HepG2 (cell line): ENCODE results near the gene SLC38A3. TPM values are rescaled to one million over a fixed set of nuclear protein-coding genes. Genes with fewer than 3 reads are reported as not detected.
A peak's percentile ranks its signal among the peaks of the same experiment; 100 is the strongest.

Experiments used
- CHD2 ChIP-seq: IDR thresholded peaks from 2 replicates; pipeline ENCODE4 v1.6.1; 2011; ENCODE audit warnings: low read depth, low read length, improper control_type of control experiment
- FOXA1 ChIP-seq, 2 experiments: fragments of 450-650 bp in 1 of 2; sonication (generic) in 1 of 2; formaldehyde crosslinking in 1 of 2; IDR thresholded peaks; 2 replicates each; pipeline versions ENCODE4 v1.4.0 to v1.6.1; 2016 to 2020; ENCODE audit warnings: missing genetic modification reagents in 1 of 2
- FOXK1 ChIP-seq: sonication (generic); formaldehyde crosslinking; IDR thresholded peaks from 2 replicates; pipeline ENCODE4 v1.4.0; 2020; ENCODE audit warnings: low read depth, missing genetic modification reagents, borderline replicate concordance
- HDAC1 ChIP-seq: sonication (generic); formaldehyde crosslinking; IDR thresholded peaks from 2 replicates; pipeline ENCODE4 v1.5.1; 2020; ENCODE audit warnings: mild to moderate bottlenecking, missing genetic modification reagents
- HNRNPLL ChIP-seq: fragments of 200-400 bp; formaldehyde crosslinking; IDR thresholded peaks from 2 replicates; pipeline ENCODE4 v1.6.1; 2017; ENCODE audit warnings: mild to moderate bottlenecking, low read depth, low read length; ENCODE audit not compliant: poor library complexity, severe bottlenecking
- HOXA5 ChIP-seq: sonication (generic); formaldehyde crosslinking; IDR thresholded peaks from 2 replicates; pipeline ENCODE4 v1.4.0; 2020; ENCODE audit warnings: missing genetic modification reagents
- IKZF1 ChIP-seq: fragments of 450-650 bp; IDR thresholded peaks from 2 replicates; pipeline ENCODE4 v1.7.1; 2016
- KMT2A ChIP-seq: sonication (generic); formaldehyde crosslinking; IDR thresholded peaks from 2 replicates; pipeline ENCODE4 v1.4.0; 2020; ENCODE audit warnings: missing genetic modification reagents
- MBNL3 ChIP-seq: fragments of 250-450 bp; sonication (Bioruptor Pico); conservative IDR thresholded peaks from 2 replicates; pipeline ENCODE4 v1.8.0; 2022; ENCODE audit warnings: mild to moderate bottlenecking, inconsistent platforms
- NCOA5 ChIP-seq: sonication (generic); formaldehyde crosslinking; IDR thresholded peaks from 2 replicates; pipeline ENCODE4 v1.4.0; 2020; ENCODE audit warnings: missing genetic modification reagents
- RBFOX2 ChIP-seq: fragments of 200-400 bp; formaldehyde crosslinking; IDR thresholded peaks from 2 replicates; pipeline ENCODE4 v1.6.1; 2017; ENCODE audit warnings: low read depth, mild to moderate bottlenecking, low read length
- SMAD9 ChIP-seq: sonication (generic); formaldehyde crosslinking; IDR thresholded peaks from 2 replicates; pipeline ENCODE4 v1.5.1; 2020; ENCODE audit warnings: mild to moderate bottlenecking, missing genetic modification reagents
- TBX3 ChIP-seq: fragments of 450-650 bp; IDR thresholded peaks from 2 replicates; pipeline ENCODE4 v1.6.1; 2017; ENCODE audit warnings: antibody characterized with exemption, mild to moderate bottlenecking, inconsistent platforms, borderline replicate concordance
- THAP11 ChIP-seq: IDR thresholded peaks from 2 replicates; pipeline ENCODE4 v1.6.1; 2016; ENCODE audit warnings: missing biosample characterization, missing genetic modification reagents
- ZMYM4 ChIP-seq: sonication (generic); formaldehyde crosslinking; IDR thresholded peaks from 2 replicates; pipeline ENCODE4 v1.8.1; 2023; ENCODE audit warnings: mild to moderate bottlenecking, missing genetic modification reagents
- ZNF101 ChIP-seq: sonication (generic); formaldehyde crosslinking; IDR thresholded peaks from 2 replicates; pipeline ENCODE4 v1.4.0; 2020; ENCODE audit warnings: mild to moderate bottlenecking, low read depth, missing genetic modification reagents, borderline replicate concordance
- ZNF12 ChIP-seq: sonication (generic); formaldehyde crosslinking; IDR thresholded peaks from 2 replicates; pipeline ENCODE4 v1.5.0; 2020; ENCODE audit warnings: missing genetic modification reagents
- ZNF260 ChIP-seq: sonication (generic); formaldehyde crosslinking; IDR thresholded peaks from 2 replicates; pipeline ENCODE4 v1.4.0; 2020; ENCODE audit warnings: missing genetic modification reagents, low read depth, mild to moderate bottlenecking, borderline replicate concordance
- ZNF263 ChIP-seq: sonication (generic); formaldehyde crosslinking; IDR thresholded peaks from 2 replicates; pipeline ENCODE4 v1.4.0; 2020; ENCODE audit warnings: missing genetic modification reagents
- ZNF343 ChIP-seq: sonication (generic); formaldehyde crosslinking; IDR thresholded peaks from 2 replicates; pipeline ENCODE4 v1.4.0; 2020; ENCODE audit warnings: mild to moderate bottlenecking, missing genetic modification reagents
- ZNF552 ChIP-seq: sonication (generic); formaldehyde crosslinking; IDR thresholded peaks from 2 replicates; pipeline ENCODE4 v1.9.0; 2022; ENCODE audit warnings: missing genetic modification reagents, mild to moderate bottlenecking, borderline replicate concordance
- ZNF564 ChIP-seq: sonication (generic); formaldehyde crosslinking; IDR thresholded peaks from 2 replicates; pipeline ENCODE4 v1.8.1; 2023; ENCODE audit warnings: mild to moderate bottlenecking, missing genetic modification reagents
- ZNF672 ChIP-seq: sonication (generic); formaldehyde crosslinking; IDR thresholded peaks from 2 replicates; pipeline ENCODE4 v1.8.1; 2022; ENCODE audit warnings: missing genetic modification reagents
- ZNF691 ChIP-seq: sonication (generic); formaldehyde crosslinking; IDR thresholded peaks from 2 replicates; pipeline ENCODE4 v1.4.0; 2020; ENCODE audit warnings: missing genetic modification reagents, low read depth, mild to moderate bottlenecking, borderline replicate concordance
- ZNF780A ChIP-seq: sonication (generic); formaldehyde crosslinking; IDR thresholded peaks from 2 replicates; pipeline ENCODE4 v1.8.0; 2022; ENCODE audit warnings: mild to moderate bottlenecking, missing genetic modification reagents, moderate library complexity
- ZNF841 ChIP-seq: sonication (generic); formaldehyde crosslinking; IDR thresholded peaks from 2 replicates; pipeline ENCODE4 v1.8.1; 2023; ENCODE audit warnings: missing genetic modification reagents, borderline replicate concordance
- ZNF878 ChIP-seq: sonication (generic); formaldehyde crosslinking; IDR thresholded peaks from 2 replicates; pipeline ENCODE4 v1.8.1; 2023; ENCODE audit warnings: mild to moderate bottlenecking, missing genetic modification reagents, moderate library complexity
- ZSCAN20 ChIP-seq: sonication (generic); formaldehyde crosslinking; IDR thresholded peaks from 2 replicates; pipeline ENCODE4 v1.4.0; 2020; ENCODE audit warnings: missing genetic modification reagents, mild to moderate bottlenecking, borderline replicate concordance
- polyA plus RNA-seq, 8 experiments: library from polyadenylated mRNA; depleted of rRNA in 3 of 8; stranded (reverse) in 7 of 8; unstranded in 1 of 8; fragments of >200 nt; fragmentation: Illumina TruSeq in 4 of 8; extraction: Trizol in 4 of 8; gene quantifications; 2 replicates each; pipeline versions ENCODE4 v1.2.1 to v1.2.3, GENCODE V29; 2011 to 2016; ENCODE audit warnings: low read depth in 4 of 8, missing spikeins in 1 of 8, mixed read lengths in 1 of 8; ENCODE audit not compliant: insufficient read depth in 1 of 8
- total RNA-seq, 5 experiments: library from RNA; depleted of rRNA; stranded (reverse); fragments of >200 nt; fragmentation: Illumina TruSeq; extraction: Trizol; gene quantifications; 2 replicates each; pipeline ENCODE4 v1.2.3, GENCODE V29; 2016; ENCODE audit warnings: low read depth in 1 of 5
- TF ChIP-seq, protein P1 (sequence below): sonication (generic); formaldehyde crosslinking; IDR thresholded peaks from 2 replicates; pipeline ENCODE4 v1.9.0; 2022; ENCODE audit warnings: missing genetic modification reagents, mild to moderate bottlenecking, borderline replicate concordance

SLC38A3 gene
- total and polyA plus RNA-seq, 2 of the 13 experiments (the other 11 are each of a cell fraction or from before 2014, with no cell fraction given), result 29.8 to 164 TPM

- TF ChIP-seq FOXK1 (CRISPR knock-in tag) (no peak), IKZF1 (no peak), SMAD9 (no peak), RBFOX2 (peak; percentile 89), ZNF780A (no peak), ZNF672 (CRISPR knock-in tag) (no peak), ZMYM4 (CRISPR knock-in tag) (no peak), ZSCAN20 (CRISPR knock-in tag) (no peak), ZNF691 (CRISPR knock-in tag) (no peak), ZNF263 (CRISPR knock-in tag) (peak; percentile 87), ZNF841 (no peak), ZNF260 (CRISPR knock-in tag) (no peak), NCOA5 (CRISPR knock-in tag) (no peak), FOXA1 (IDR thresholded peaks at IDR 0.05) (no peak), FOXA1 (CRISPR knock-in tag; IDR thresholded peaks at IDR 0.05) (peak; percentile 39; the same call in 1 of the 2 replicates), HNRNPLL (no peak), TBX3 (no peak), ZNF343 (no peak), ZNF878 (CRISPR knock-in tag) (no peak), ZNF564 (peak; percentile 61; the same call in 1 of the 2 replicates), KMT2A (CRISPR knock-in tag) (no peak), HOXA5 (no peak), ZNF12 (CRISPR knock-in tag) (no peak), MBNL3 (CRISPR knock-in tag) (no peak), ZNF101 (CRISPR knock-in tag) (no peak), CHD2 (no peak), HDAC1 (CRISPR knock-in tag) (peak; percentile 27), THAP11 (peak; percentile 43; the same call in 1 of the 2 replicates), ZNF552 (no peak)
- TF ChIP-seq, protein P1, sequence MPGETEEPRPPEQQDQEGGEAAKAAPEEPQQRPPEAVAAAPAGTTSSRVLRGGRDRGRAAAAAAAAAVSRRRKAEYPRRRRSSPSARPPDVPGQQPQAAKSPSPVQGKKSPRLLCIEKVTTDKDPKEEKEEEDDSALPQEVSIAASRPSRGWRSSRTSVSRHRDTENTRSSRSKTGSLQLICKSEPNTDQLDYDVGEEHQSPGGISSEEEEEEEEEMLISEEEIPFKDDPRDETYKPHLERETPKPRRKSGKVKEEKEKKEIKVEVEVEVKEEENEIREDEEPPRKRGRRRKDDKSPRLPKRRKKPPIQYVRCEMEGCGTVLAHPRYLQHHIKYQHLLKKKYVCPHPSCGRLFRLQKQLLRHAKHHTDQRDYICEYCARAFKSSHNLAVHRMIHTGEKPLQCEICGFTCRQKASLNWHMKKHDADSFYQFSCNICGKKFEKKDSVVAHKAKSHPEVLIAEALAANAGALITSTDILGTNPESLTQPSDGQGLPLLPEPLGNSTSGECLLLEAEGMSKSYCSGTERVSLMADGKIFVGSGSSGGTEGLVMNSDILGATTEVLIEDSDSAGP (CRISPR knock-in tag), result peak; percentile 32
Observed at GRCh38 chr3:50268703-50269451, 63.8 kb downstream of the SLC38A3 start, which contains the start of gene SEMA3B (continued).
